AG20443 (cell line): ENCODE results near the gene ITIH1.

Source experiments
- DNase-seq: peaks from one replicate; pipeline ENCODE4 v3.0.0; 2012; ENCODE audit warnings: low spot score, mixed read lengths

ITIH1 gene

GRCh38 chr3:52789746-52790040, 12.3 kb downstream of the ITIH1 start:
- DNase-seq, result no peak

DNA sequence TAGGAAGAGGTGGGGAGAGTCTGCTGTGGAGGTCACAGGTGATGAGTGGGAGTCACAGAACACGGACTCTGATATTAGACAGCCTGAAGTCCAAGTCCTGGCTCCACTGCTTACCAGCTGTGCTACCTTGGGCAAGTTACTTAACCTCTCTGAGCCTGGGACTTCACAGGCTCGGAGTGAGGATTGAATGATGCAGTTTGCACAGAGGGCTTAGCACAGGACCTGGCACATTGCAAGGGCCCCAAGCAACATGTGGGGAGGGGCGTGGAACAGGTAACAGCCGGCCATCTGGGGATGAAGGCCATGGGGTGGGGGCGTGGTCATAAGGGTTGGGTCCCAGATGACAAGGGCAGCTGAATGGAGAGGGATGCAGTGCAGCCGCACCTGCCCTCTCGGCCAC, 12.9 kb downstream of the ITIH1 start:
- DNase-seq, result no peak

- DNase-seq, result no peak
These were observed 13.3 kb downstream of the ITIH1 start for GRCh38 chr3:52790741-52791140.

- no peak for DNase-seq
These were observed 14.0 kb downstream of the ITIH1 start for GRCh38 chr3:52791366-52791765.

DNA sequence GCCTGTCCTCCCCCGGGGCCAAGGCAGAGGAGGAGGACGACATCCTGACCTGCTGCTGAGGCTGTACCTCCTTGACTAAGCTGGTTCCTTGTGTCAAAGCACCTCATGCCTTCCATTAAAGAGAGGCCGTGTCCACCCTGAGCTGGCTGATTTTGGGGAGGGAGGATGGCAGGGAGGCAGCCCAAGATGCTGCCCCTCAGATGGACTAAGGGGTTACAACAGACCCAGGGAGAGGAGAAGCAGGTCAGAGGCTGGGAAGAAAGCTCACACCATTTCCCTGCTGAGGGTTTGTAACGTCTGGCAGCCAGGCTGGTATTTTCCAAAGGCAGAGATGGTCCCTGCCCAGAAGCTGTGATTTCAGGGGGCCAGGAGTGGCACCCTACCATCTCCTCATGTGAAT, 14.5 kb downstream of the ITIH1 start:
- DNase-seq, result no peak

- DNase-seq, result no peak
These were observed 15.0 kb downstream of the ITIH1 start for GRCh38 chr3:52792413-52792812.

DNA sequence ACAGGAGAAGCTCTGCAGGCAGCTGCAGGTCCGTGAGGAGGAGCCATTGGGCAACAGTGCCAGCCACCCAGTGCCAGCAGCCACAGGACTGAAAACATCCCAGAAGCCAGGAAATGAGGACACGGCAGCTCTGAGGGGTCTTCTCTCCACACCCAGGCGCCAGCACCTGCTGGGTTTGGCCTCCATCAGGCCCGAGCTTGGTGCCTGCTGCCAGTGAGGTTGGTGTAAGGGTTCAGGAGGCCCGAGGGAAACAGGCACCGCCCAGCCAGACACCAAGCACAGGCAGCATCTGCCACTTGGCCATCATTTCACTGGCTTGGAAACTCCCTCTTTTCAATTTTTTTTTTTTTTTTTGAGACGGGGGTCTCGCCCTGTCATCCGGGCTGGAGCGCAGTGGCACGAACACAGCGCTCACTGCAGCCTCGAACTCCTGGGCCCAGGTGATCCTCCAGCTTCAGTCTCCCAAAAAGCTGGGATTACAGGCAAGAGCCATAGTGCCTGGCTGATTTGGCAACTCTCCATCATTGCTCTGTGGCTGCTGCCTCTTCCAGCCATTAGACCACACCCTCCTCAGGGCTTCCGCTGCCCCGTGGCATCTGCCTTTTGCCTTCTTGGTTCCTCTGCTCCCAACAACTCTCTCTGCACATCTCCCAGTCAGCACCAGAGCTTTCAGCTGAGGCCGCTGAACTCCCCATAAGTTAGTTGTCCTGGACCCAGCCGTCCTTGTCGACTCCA, 15.7 kb downstream of the ITIH1 start:
- peak; percentile 86 for DNase-seq

DNA sequence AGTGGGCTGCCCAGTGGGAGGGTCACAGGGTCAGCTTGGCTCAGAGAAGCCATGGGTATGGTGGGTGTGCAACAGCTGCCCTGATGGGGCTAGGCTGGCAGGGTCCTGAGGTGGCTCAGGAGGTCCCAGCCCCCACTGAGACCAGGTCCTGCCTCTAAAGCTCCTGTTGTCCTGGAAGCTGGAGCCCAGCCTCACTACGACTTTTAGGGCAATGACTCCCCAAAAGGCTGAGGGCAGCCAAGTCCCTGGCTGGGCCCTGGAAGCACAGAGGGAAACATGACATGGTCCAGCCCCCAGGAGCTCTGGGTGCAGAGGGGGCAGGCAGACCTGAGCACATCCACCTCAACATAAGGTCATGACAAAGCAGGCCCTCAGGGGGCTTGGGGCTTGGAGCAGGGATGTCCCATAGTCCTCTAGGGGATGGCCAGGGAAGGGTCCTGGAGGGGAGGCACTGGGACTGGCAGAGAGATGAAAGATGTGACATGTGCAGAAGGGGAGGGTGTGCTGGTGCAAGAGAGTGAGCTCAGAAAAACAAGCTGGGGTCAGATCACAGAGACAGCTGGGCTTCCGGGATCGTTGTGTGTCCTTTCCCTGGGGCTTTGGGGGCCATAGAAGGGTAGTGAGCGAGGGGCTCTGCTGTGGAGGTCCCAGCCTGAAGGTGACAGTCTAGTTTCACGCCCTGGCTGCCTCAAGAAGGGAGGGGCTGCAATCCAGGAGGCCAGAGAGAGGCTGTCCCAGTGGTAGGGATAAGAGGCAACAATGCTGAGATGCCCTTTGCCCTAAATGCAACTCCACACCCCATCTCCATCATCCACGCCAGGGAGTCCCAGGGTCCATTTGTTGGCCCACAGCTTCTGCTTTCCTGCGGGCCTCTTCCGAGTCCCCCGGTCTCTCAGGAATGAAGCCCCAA, 16.6 kb downstream of the ITIH1 start:
- DNase-seq, result no peak

DNA sequence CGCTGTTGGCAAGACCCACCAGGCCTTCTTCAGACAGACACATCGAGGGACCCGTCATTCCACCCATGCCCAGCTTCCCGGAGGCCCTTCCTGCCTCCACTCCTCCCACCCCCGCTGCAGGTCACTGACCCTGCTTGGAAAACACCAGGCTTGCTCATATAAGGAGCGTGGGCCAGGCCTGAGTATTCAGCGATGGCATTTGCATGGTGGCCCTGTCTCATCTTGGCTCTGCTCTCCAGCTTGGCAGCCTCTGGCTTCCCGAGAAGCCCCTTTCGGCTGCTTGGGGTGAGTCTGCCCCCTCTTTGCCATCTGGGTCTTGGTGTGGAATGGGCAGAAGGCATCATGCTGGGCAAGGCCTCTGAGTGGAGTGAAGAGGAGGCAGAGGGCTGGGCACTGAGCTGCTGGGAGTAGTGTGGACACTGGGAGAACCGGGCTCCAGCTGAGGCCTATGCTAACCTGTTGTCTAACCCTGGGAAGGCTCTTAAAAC, 17.3 kb downstream of the ITIH1 start, which contains the start of gene ITIH3:
ITIH3 (plus strand) TSS at position 185 of the 488 bp plus-strand sequence; CDS start at position 193, 8 bp downstream.
- DNase-seq, result no peak

DNA sequence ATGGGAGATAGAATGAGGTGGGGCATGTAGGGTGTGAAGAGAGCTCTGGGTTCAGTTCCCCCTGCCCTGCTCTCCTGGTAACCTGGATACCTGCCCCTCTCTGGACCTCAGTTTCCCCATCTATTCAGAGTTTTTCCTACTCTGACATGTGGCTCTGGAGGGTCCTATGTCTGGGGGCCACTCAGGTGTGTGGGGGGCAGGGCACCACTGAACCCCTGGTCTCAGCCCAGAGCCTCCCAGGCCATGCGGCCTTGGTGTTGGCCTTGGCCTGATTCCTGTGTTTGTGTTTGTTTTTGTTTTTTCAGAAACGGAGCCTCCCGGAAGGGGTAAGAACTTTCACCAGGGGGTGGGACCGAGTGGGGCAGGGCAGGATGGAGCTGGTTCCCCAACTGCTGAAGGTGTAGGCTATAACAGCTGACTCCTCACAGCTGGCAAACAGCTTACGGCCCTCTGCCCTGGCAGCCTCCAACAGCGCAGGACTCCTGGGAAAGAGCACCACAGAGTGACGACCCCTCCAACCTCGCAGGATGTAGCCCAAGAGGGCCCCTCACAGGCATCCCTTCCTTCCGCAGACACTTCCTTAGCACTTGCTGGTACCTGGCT, 18.0 kb downstream of the ITIH1 start:
- no peak for DNase-seq

DNA sequence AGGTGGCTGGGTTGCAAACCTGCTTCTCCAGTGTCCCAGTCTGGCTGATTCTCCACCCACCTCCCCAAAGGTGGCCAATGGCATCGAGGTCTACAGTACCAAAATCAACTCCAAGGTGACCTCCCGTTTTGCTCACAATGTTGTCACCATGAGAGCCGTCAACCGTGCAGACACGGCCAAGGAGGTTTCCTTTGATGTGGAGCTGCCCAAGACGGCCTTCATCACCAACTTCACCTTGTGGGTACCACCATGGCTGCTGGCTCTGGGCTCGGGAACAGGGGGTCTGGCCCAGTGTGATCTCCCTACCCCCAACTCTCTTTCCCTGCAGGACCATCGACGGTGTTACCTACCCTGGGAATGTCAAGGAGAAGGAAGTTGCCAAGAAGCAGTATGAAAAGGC, 19.0 kb downstream of the ITIH1 start:
- DNase-seq, result no peak

GRCh38 chr3:52798376-52798977, 21.1 kb downstream of the ITIH1 start:
- no peak for DNase-seq

DNA sequence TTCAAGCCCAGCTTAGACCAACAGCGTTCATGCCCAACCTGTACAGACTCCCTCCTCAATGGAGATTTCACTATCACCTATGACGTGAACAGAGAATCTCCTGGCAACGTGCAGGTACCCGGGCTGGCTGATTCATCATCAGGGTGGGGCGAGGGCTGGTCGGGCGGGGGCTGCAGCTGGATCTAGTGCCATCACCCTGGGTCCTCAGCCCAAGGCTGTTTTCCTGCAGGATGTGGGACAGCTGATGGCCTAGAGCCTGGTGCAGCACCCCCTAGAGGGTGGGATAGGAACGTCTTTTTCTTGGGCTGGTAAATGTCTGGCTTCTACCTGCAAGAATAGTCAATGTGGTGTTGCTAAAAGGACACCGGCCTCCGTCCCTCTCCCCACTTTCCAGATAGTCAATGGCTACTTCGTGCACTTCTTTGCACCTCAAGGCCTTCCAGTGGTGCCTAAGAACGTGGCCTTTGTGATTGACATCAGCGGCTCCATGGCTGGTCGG, 21.6 kb downstream of the ITIH1 start:
- no peak for DNase-seq

- no peak for DNase-seq
These were observed 22.7 kb downstream of the ITIH1 start for GRCh38 chr3:52800079-52800478.

- DNase-seq, result peak; percentile 36
These were observed 24.4 kb downstream of the ITIH1 start for GRCh38 chr3:52801839-52802238.

DNA sequence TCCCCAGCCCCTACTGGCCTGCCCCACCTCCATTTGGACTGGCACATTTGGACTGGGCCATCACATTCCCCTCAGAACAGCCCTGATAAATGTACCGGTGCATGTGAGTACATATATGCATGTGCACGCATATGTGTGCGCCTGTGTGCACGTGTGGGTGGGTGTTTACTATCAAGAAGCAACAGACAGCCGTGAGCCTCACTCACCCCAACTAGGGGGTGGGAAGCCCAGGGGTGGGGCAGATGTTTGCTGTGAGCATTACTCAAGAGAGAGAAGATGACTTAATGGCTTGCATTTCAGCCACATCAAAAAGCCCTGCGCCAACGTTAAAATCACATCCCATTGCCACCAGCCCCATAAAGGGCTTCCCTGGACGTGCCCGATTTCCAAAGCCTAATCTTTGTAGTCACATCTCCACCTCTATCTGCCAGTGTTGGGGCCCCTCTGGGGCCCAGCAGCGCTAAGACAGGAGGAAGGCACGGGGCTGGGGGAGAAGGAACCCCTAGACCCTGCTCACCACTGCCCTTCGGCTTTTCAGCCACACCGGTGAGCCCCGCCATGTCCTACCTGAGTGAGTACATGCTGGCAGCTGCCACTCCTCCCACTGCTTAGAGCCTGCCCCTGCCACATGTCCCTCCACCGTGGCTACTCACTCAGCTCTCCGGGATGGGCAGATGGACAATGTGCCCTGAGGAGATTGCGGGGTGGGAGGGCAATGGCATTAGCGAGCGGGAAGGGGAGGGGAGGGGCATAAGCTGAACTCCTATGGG, 28.1 kb downstream of the ITIH1 start:
- no peak for DNase-seq

GRCh38 chr3:52809149-52809548, 31.8 kb downstream of the ITIH1 start:
- no peak for DNase-seq

DNA sequence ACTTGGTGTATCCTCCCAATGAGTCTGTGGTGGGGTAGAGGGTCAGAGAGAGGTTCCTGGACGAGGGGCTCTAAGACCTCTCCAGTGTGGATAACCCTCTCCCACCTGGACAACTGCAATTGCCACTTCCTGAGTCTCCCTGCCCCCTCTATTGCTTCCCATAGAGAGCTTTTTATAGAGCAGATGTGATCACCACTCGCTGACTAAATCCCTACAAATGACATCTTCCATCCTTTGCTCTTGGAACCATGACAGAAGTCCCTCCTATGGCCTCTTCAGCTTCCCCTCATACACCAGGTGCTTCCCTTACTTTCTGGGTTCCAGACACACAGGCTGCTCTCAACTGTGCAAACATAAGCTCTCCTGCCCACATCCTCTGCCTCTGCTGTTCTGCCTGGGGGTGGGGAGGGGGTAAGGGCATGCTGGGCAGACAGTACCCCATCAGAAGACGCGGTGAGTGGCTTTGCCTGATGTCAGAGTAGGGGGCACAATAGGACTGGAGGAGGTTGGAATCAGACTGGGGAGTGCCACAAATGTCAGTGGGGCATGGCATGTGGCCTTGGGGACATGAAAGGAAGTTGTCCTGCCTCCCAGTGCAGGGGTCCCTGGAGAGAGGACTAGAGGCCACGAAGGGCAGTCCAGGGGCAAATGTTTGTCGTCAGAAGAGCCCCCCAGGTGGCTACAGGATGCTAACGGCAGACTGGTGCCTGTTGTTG, 32.4 kb downstream of the ITIH1 start:
- no peak for DNase-seq

- DNase-seq, result no peak
These were observed 33.5 kb downstream of the ITIH1 start for GRCh38 chr3:52810923-52811322.

- DNase-seq, result no peak
These were observed 34.1 kb downstream of the ITIH1 start for GRCh38 chr3:52811452-52812011.
